ENCODE measurements around the gene FBXO21. TPM values are rescaled to one million over a fixed set of nuclear protein-coding genes. Genes with fewer than 3 reads are reported as not detected.

Gene FBXO21
- total RNA-seq, 1 donor from 2014 or later = 25.2 TPM

- Mint-ChIP-seq H3K27ac (no peak overlapping the region), H3K4me1 (ENCODE audit: low read depth) (no peaks in the 10 kb centered on the region), H3K4me3 (no peak overlapping the region), H3K27me3 (ENCODE audit: insufficient read depth) (no peaks in the 10 kb centered on the region), H3K36me3 (ENCODE audit: low read depth) (peaks cover 58% of the 10 kb centered on the region), H3K9me3 (no peaks in the 10 kb centered on the region)
- intact Hi-C loops (cut with micrococcal nuclease) = no loop called here
- DNase-seq (ENCODE audit: low spot score) = no peak
These were observed 18.6 kb downstream of the FBXO21 start for GRCh38 chr12:117171499-117172162.

- Mint-ChIP-seq H3K9me3 (no peaks in the 10 kb centered on the region), H3K36me3 (ENCODE audit: low read depth) (peaks cover 54% of the 10 kb centered on the region), H3K4me1 (ENCODE audit: low read depth) (no peaks in the 10 kb centered on the region), H3K27me3 (ENCODE audit: insufficient read depth) (no peaks in the 10 kb centered on the region), H3K4me3 (no peak overlapping the region), H3K27ac (no peak overlapping the region)
- intact Hi-C loops (cut with micrococcal nuclease) = no loop called here
- no peak for DNase-seq (ENCODE audit: low spot score)
These were observed 20.7 kb downstream of the FBXO21 start for GRCh38 chr12:117169548-117169947.

- H3K4me3 Mint-ChIP-seq = no peak overlapping the region
- H3K36me3 Mint-ChIP-seq (ENCODE audit: low read depth) = peaks cover 49% of the 10 kb centered on the region
- intact Hi-C loops (cut with micrococcal nuclease) = no loop called here
- no peaks in the 10 kb centered on the region for H3K9me3 Mint-ChIP-seq
- no peaks in the 10 kb centered on the region for H3K27me3 Mint-ChIP-seq (ENCODE audit: insufficient read depth)
- DNase-seq (ENCODE audit: low spot score) = no peak
- no peak overlapping the region for H3K27ac Mint-ChIP-seq
- no peaks in the 10 kb centered on the region for H3K4me1 Mint-ChIP-seq (ENCODE audit: low read depth)
These were observed 21.3 kb downstream of the FBXO21 start for GRCh38 chr12:117168976-117169375.

GRCh38 chr12:117167769-117168168 is 22.5 kb downstream of the FBXO21 start:
- Mint-ChIP-seq H3K36me3 (ENCODE audit: low read depth) (peaks cover 54% of the 10 kb centered on the region), H3K9me3 (no peaks in the 10 kb centered on the region), H3K27me3 (ENCODE audit: insufficient read depth) (no peaks in the 10 kb centered on the region), H3K27ac (no peak overlapping the region), H3K4me3 (no peak overlapping the region), H3K4me1 (ENCODE audit: low read depth) (no peaks in the 10 kb centered on the region)
- intact Hi-C loops (cut with micrococcal nuclease) = no loop called here
- DNase-seq (ENCODE audit: low spot score) = no peak

GRCh38 chr12:117166107-117166506 is 24.2 kb downstream of the FBXO21 start:
- no peak for DNase-seq (ENCODE audit: low spot score)
- intact Hi-C loops (cut with micrococcal nuclease) = no loop called here
- Mint-ChIP-seq H3K9me3 (no peaks in the 10 kb centered on the region), H3K4me3 (no peak overlapping the region), H3K36me3 (ENCODE audit: low read depth) (peaks cover 52% of the 10 kb centered on the region), H3K4me1 (ENCODE audit: low read depth) (peaks cover 7% of the 10 kb centered on the region), H3K27me3 (ENCODE audit: insufficient read depth) (no peaks in the 10 kb centered on the region), H3K27ac (no peak overlapping the region)

- H3K4me3 Mint-ChIP-seq = no peak overlapping the region
- DNase-seq (ENCODE audit: low spot score) = no peak
- H3K27me3 Mint-ChIP-seq (ENCODE audit: insufficient read depth) = no peaks in the 10 kb centered on the region
- peaks cover 7% of the 10 kb centered on the region for H3K4me1 Mint-ChIP-seq (ENCODE audit: low read depth)
- no peaks in the 10 kb centered on the region for H3K9me3 Mint-ChIP-seq
- peaks cover 48% of the 10 kb centered on the region for H3K36me3 Mint-ChIP-seq (ENCODE audit: low read depth)
- intact Hi-C loops (cut with micrococcal nuclease) = no loop called here
- H3K27ac Mint-ChIP-seq = no peak overlapping the region
These were observed 24.9 kb downstream of the FBXO21 start for GRCh38 chr12:117165342-117165741.

- Mint-ChIP-seq H3K36me3 (ENCODE audit: low read depth) (peaks cover 49% of the 10 kb centered on the region), H3K4me1 (ENCODE audit: low read depth) (peaks cover 7% of the 10 kb centered on the region)
These were observed 27.6 kb downstream of the FBXO21 start for GRCh38 chr12:117162633-117163032.

GRCh38 chr12:117162167-117162539 is 28.1 kb downstream of the FBXO21 start:
- intact Hi-C loops (cut with micrococcal nuclease) = no loop called here
- no peaks in the 10 kb centered on the region for H3K27me3 Mint-ChIP-seq (ENCODE audit: insufficient read depth)
- no peaks in the 10 kb centered on the region for H3K9me3 Mint-ChIP-seq
- H3K4me1 Mint-ChIP-seq (ENCODE audit: low read depth) = peaks cover 7% of the 10 kb centered on the region
- no peak for DNase-seq (ENCODE audit: low spot score)
- H3K4me3 Mint-ChIP-seq = no peak overlapping the region
- H3K27ac Mint-ChIP-seq = peak overlapping the region; percentile 56
- peaks cover 50% of the 10 kb centered on the region for H3K36me3 Mint-ChIP-seq (ENCODE audit: low read depth)

More at GRCh38 chr12:117162633-117163032, 27.6 kb downstream of the FBXO21 start:
- Mint-ChIP-seq H3K27me3 (ENCODE audit: insufficient read depth) (no peaks in the 10 kb centered on the region), H3K4me3 (no peak overlapping the region), H3K27ac (no peak overlapping the region), H3K9me3 (no peaks in the 10 kb centered on the region)
- no peak for DNase-seq (ENCODE audit: low spot score)
- intact Hi-C loops (cut with micrococcal nuclease) = no loop called here

- H3K4me3 Mint-ChIP-seq = no peak overlapping the region
These were observed 28.7 kb downstream of the FBXO21 start for GRCh38 chr12:117161460-117162166.

GRCh38 chr12:117159674-117160073 is 30.6 kb downstream of the FBXO21 start:
- peaks cover 52% of the 10 kb centered on the region for H3K36me3 Mint-ChIP-seq (ENCODE audit: low read depth)
- intact Hi-C loops (cut with micrococcal nuclease) = no loop called here
- H3K27me3 Mint-ChIP-seq (ENCODE audit: insufficient read depth) = no peaks in the 10 kb centered on the region
- no peak for DNase-seq (ENCODE audit: low spot score)
- peaks cover 13% of the 10 kb centered on the region for H3K4me1 Mint-ChIP-seq (ENCODE audit: low read depth)
- H3K4me3 Mint-ChIP-seq = no peak overlapping the region
- no peak overlapping the region for H3K27ac Mint-ChIP-seq
- no peaks in the 10 kb centered on the region for H3K9me3 Mint-ChIP-seq

More at GRCh38 chr12:117161460-117162166, 28.7 kb downstream of the FBXO21 start:
- DNase-seq (ENCODE audit: low spot score) = no peak
- Mint-ChIP-seq H3K36me3 (ENCODE audit: low read depth) (peaks cover 50% of the 10 kb centered on the region), H3K27ac (peak overlapping the region; percentile 56), H3K9me3 (no peaks in the 10 kb centered on the region), H3K27me3 (ENCODE audit: insufficient read depth) (no peaks in the 10 kb centered on the region), H3K4me1 (ENCODE audit: low read depth) (peaks cover 7% of the 10 kb centered on the region)
- intact Hi-C loops (cut with micrococcal nuclease) = no loop called here

- Mint-ChIP-seq H3K4me1 (ENCODE audit: low read depth) (peaks cover 13% of the 10 kb centered on the region), H3K9me3 (no peaks in the 10 kb centered on the region), H3K27me3 (ENCODE audit: insufficient read depth) (no peaks in the 10 kb centered on the region), H3K4me3 (no peak overlapping the region), H3K36me3 (ENCODE audit: low read depth) (peaks cover 52% of the 10 kb centered on the region), H3K27ac (no peak overlapping the region)
- no peak for DNase-seq (ENCODE audit: low spot score)
- intact Hi-C loops (cut with micrococcal nuclease) = no loop called here
These were observed 31.2 kb downstream of the FBXO21 start for GRCh38 chr12:117158911-117159553.

GRCh38 chr12:117158096-117158495 is 32.2 kb downstream of the FBXO21 start:
- Mint-ChIP-seq H3K4me3 (no peak overlapping the region), H3K27ac (no peak overlapping the region), H3K9me3 (no peaks in the 10 kb centered on the region), H3K27me3 (ENCODE audit: insufficient read depth) (no peaks in the 10 kb centered on the region), H3K4me1 (ENCODE audit: low read depth) (peaks cover 15% of the 10 kb centered on the region), H3K36me3 (ENCODE audit: low read depth) (peaks cover 54% of the 10 kb centered on the region)
- no peak for DNase-seq (ENCODE audit: low spot score)
- intact Hi-C loops (cut with micrococcal nuclease) = no loop called here
